B cell (primary cell): ENCODE measurements around the gene TPP1. TPM values are rescaled to one million over a fixed set of nuclear protein-coding genes. Genes with fewer than 3 reads are reported as not detected.

ENCODE experiments used
- ATAC-seq: fragments of 200-7000 bp; cut with Tn5 transposase; one replicate; pipeline ENCODE4 v1.10.0; 2021; ENCODE audit warnings: low read depth, mild to moderate bottlenecking, moderate number of reproducible peaks, moderate library complexity
- CTCF ChIA-PET: fragments of 350-600 bp; sonication (Branson Sonifier 250); formaldehyde crosslinking; loops from one replicate; lab custom pipeline; 2021; ENCODE audit warnings: antibody characterized with exemption, inconsistent platforms; lab: Charles Lee
- POLR2A ChIA-PET: fragments of 350-600 bp; sonication (Branson Sonifier 250); formaldehyde crosslinking; loops from one replicate; lab custom pipeline; 2021; ENCODE audit warnings: antibody characterized with exemption; lab: Charles Lee
- DNase-seq: peaks from one replicate; pipeline ENCODE4 v3.0.0; 2013
- H2AFZ ChIP-seq: 2 replicates; pipeline ENCODE4 v1.6.1; 2012; ENCODE audit warnings: mild to moderate bottlenecking, low read depth, low read length; ENCODE audit not compliant: insufficient read depth, poor library complexity, severe bottlenecking
- H3K27ac ChIP-seq, 2 donors: 1 replicate in 1 of 2; 2 replicates in 1 of 2; pipeline ENCODE4 v1.5.1; 2012 to 2013; ENCODE audit warnings: low read length in 2 of 2, mild to moderate bottlenecking in 2 of 2, moderate library complexity in 1 of 2
- H3K27me3 ChIP-seq, 4 experiments: fragments of 200-600 bp in 1 of 4; sonication (generic) in 1 of 4; replicated peaks in 1 of 4; 1 replicate in 2 of 4; 2 replicates in 2 of 4; pipeline versions ENCODE4 v1.6.1 to v1.7.0; 2013 to 2016; ENCODE audit warnings: low read length in 3 of 4, mild to moderate bottlenecking in 2 of 4, mixed read lengths in 1 of 4, moderate library complexity in 1 of 4; ENCODE audit not compliant: insufficient read depth in 4 of 4, control insufficient read depth in 3 of 4; ENCODE audit errors: control extremely low read depth in 1 of 4
- H3K36me3 ChIP-seq, 2 experiments: replicated peaks in 1 of 2; 1 replicate in 1 of 2; 2 replicates in 1 of 2; pipeline versions ENCODE4 v1.6.1 to v1.7.1; 2013; ENCODE audit warnings: low read length in 1 of 2; ENCODE audit not compliant: insufficient read depth in 2 of 2, control insufficient read depth in 1 of 2; ENCODE audit errors: control extremely low read depth in 1 of 2, extremely low read depth in 1 of 2
- H3K4me1 ChIP-seq, 2 donors: fragments of 200-600 bp in 1 of 2; sonication (generic) in 1 of 2; 1 replicate in 1 of 2; 2 replicates in 1 of 2; pipeline versions ENCODE4 v1.5.1 to v1.6.1; 2013 to 2017; ENCODE audit warnings: low read length in 2 of 2; ENCODE audit not compliant: control insufficient read depth in 2 of 2, insufficient read depth in 2 of 2
- H3K4me2 ChIP-seq: replicated peaks from 2 replicates; pipeline ENCODE3; 2012; ENCODE audit warnings: mild to moderate bottlenecking, low read depth, low read length; ENCODE audit not compliant: poor library complexity, severe bottlenecking
- H3K4me3 ChIP-seq, 5 experiments: fragments of 200-600 bp in 1 of 5; sonication (generic) in 1 of 5; 1 replicate in 3 of 5; 2 replicates in 2 of 5; pipeline versions ENCODE4 v1.5.1 to v1.7.0; 2011 to 2016; ENCODE audit warnings: low read length in 4 of 5, mild to moderate bottlenecking in 4 of 5, low read depth in 2 of 5, control low read depth in 1 of 5, moderate library complexity in 1 of 5; ENCODE audit not compliant: insufficient read depth in 1 of 5; ENCODE audit errors: control extremely low read depth in 1 of 5, extremely low read depth in 1 of 5
- H3K79me2 ChIP-seq: fragments of 200-600 bp; sonication (generic); one replicate; pipeline ENCODE4 v1.6.0; 2016; ENCODE audit warnings: low read length; ENCODE audit not compliant: control insufficient read depth, insufficient read depth
- H3K9ac ChIP-seq: fragments of 200-600 bp; sonication (generic); 2 replicates; pipeline ENCODE4 v1.6.1; 2017; ENCODE audit warnings: mild to moderate bottlenecking, low read length, moderate library complexity
- H3K9me3 ChIP-seq, 3 donors: one replicate each; pipeline versions ENCODE4 v1.6.1 to v1.7.1; 2013; ENCODE audit warnings: low read length in 2 of 3; ENCODE audit not compliant: control insufficient read depth in 2 of 3, insufficient read depth in 1 of 3; ENCODE audit errors: control extremely low read depth in 1 of 3
- H4K20me1 ChIP-seq: 2 replicates; pipeline ENCODE4 v1.6.0; 2012; ENCODE audit warnings: mild to moderate bottlenecking, low read length; ENCODE audit not compliant: insufficient read depth, control insufficient read depth, poor library complexity, severe bottlenecking
- H3K27ac Mint-ChIP-seq: one replicate; pipeline ENCODE4 v1.8.0; 2021; ENCODE audit warnings: mixed read lengths
- H3K27me3 Mint-ChIP-seq: one replicate; pipeline ENCODE4 v1.8.0; 2021; ENCODE audit warnings: mixed read lengths
- H3K4me1 Mint-ChIP-seq: one replicate; pipeline ENCODE4 v1.8.0; 2021; ENCODE audit warnings: mixed read lengths
- H3K4me3 Mint-ChIP-seq: one replicate; pipeline ENCODE4 v1.8.0; 2021; ENCODE audit warnings: mixed read lengths
- H3K9me3 Mint-ChIP-seq: one replicate; pipeline ENCODE4 v1.8.0; 2022; ENCODE audit warnings: mixed read lengths; ENCODE audit not compliant: insufficient read depth
- CTCF ChIP-seq: fragments of 200-600 bp; IDR thresholded peaks from one replicate; pipeline ENCODE4 v1.8.0; 2022; ENCODE audit warnings: antibody characterized with exemption, mild to moderate bottlenecking
- EZH2 ChIP-seq: IDR thresholded peaks from 2 replicates; pipeline ENCODE4 v1.6.1; 2012; ENCODE audit warnings: borderline replicate concordance, low read depth, mild to moderate bottlenecking, moderate library complexity, low read length; ENCODE audit not compliant: insufficient read depth, poor library complexity, severe bottlenecking
- WGBS: methylation state at CpG from one replicate; pipeline ENCODE4 v1.1.5; 2013; ENCODE audit warnings: missing lambda C conversion rate; ENCODE audit not compliant: insufficient coverage; 5-methylcytosine and 5-hydroxymethylcytosine counted together
- intact Hi-C: fragments of 100-400 bp; cut with micrococcal nuclease; formaldehyde crosslinking; loops from one replicate; pipeline ENCODE4 v1.10.0; 2022
- polyA plus RNA-seq: library from polyadenylated mRNA; depleted of rRNA; stranded (reverse); fragments of >200 nt; gene quantifications from 2 replicates; pipeline ENCODE4 v1.2.3, GENCODE V29; 2012
- total RNA-seq, 2 donors: library from RNA; stranded (reverse); fragments of 120-200 nt in 1 of 2; gene quantifications; 1 replicate in 1 of 2; 2 replicates in 1 of 2; pipeline versions ENCODE4 v1.2.3 to v1.2.4, GENCODE V29; 2013 to 2022

TPP1 gene
- total and polyA plus RNA-seq, 2 donors (not counting 1 experiment from before 2014, with no cell fraction given), result 133 to 191 TPM

GRCh38 chr11:6648501-6648900 lies 29.3 kb upstream of the TPP1 start:
- no peak for DNase-seq
- no peak overlapping the region for H3K9ac ChIP-seq
- no peaks in the 10 kb centered on the region for H3K27me3 ChIP-seq
- intact Hi-C loops, result loop anchor here (5.0 kb wide), 1 partner anchor 34 kb away; the partner anchor contains the start of gene MRPL17
- ATAC-seq, result no peak
- H3K9me3 ChIP-seq, result no peaks in the 10 kb centered on the region
- no peak overlapping the region for H3K4me2 ChIP-seq
- peak overlapping the region in 1 of 2 donors; percentile 78 for H3K27ac ChIP-seq
- H3K36me3 ChIP-seq, result no peaks in the 10 kb centered on the region
- Mint-ChIP-seq H3K27me3 (no peaks in the 10 kb centered on the region), H3K4me3 (no peak overlapping the region), H3K4me1 (no peaks in the 10 kb centered on the region), H3K9me3 (no peaks in the 10 kb centered on the region), H3K27ac (no peak overlapping the region)
- no peaks in the 10 kb centered on the region for H3K79me2 ChIP-seq
- ChIA-PET POLR2A (interaction anchor here (1.0 kb wide), 1 partner anchor 258 kb away, joined by 3 read pairs; the partner anchor contains the start of gene SMPD1), CTCF (interaction anchor here (1.1 to 2.5 kb wide), 3 partner anchors 19 to 269 kb away, joined by 3 to 13 read pairs (median 4); no protein-coding TSS in a partner anchor)
- no peak overlapping the region for H3K4me3 ChIP-seq
- WGBS, result no CpG with 5 or more reads among the region's 1 CpG
- no peak overlapping the region for H2AFZ ChIP-seq
- H4K20me1 ChIP-seq, result no peaks in the 10 kb centered on the region
- H3K4me1 ChIP-seq, result peaks cover 44 to 52% of the 10 kb centered on the region in 2 donors
- no peak for TF ChIP-seq EZH2
- TF ChIP-seq CTCF, result no peak

- CTCF ChIA-PET, result interaction anchor here (0.8 to 2.5 kb wide), 5 partner anchors 20 to 117 kb away, joined by 3 to 13 read pairs (median 4); no protein-coding TSS in a partner anchor
- H3K27ac Mint-ChIP-seq, result no peak overlapping the region
- H2AFZ ChIP-seq, result peak overlapping the region; percentile 20
- 92% methylated on average over 2 of the region's 2 CpGs for WGBS
- no peaks in the 10 kb centered on the region for H3K36me3 ChIP-seq
- intact Hi-C loops, result loop anchor here (2.0 to 5.0 kb wide), 2 partner anchors 29 to 34 kb away; partner anchors contain the start of genes MRPL17 and TPP1
- TF ChIP-seq CTCF (no peak), EZH2 (no peak)
- H3K79me2 ChIP-seq, result no peaks in the 10 kb centered on the region
- no peaks in the 10 kb centered on the region for H4K20me1 ChIP-seq
- peak overlapping the region; percentile 63 to 78 for H3K27ac ChIP-seq
- POLR2A ChIA-PET, result interaction anchor here (1.0 to 1.2 kb wide), 2 partner anchors 29 to 258 kb away, joined by 3 to 9 read pairs; partner anchors contain the start of genes SMPD1 and TPP1
- H3K27me3 Mint-ChIP-seq, result no peaks in the 10 kb centered on the region
- ATAC-seq, result no peak
- peaks cover 44 to 52% of the 10 kb centered on the region in 2 donors for H3K4me1 ChIP-seq
- H3K9me3 Mint-ChIP-seq, result no peaks in the 10 kb centered on the region
- no peak overlapping the region for H3K4me3 ChIP-seq
- H3K4me1 Mint-ChIP-seq, result no peaks in the 10 kb centered on the region
- H3K9me3 ChIP-seq, result no peaks in the 10 kb centered on the region
- peak overlapping the region; percentile 71 for H3K4me2 ChIP-seq
- no peak overlapping the region for H3K9ac ChIP-seq
- no peak for DNase-seq
- H3K4me3 Mint-ChIP-seq, result no peak overlapping the region
- no peaks in the 10 kb centered on the region for H3K27me3 ChIP-seq
Measured at GRCh38 chr11:6647836-6648235, 28.6 kb upstream of the TPP1 start.
